DND-41 (cell line): ENCODE measurements around the gene STAT5B.

Experiments used
- CTCF ChIP-seq: IDR thresholded peaks from 2 replicates; pipeline ENCODE4 v1.5.1; 2012; ENCODE audit warnings: borderline replicate concordance, low read length, moderate library complexity, mild to moderate bottlenecking; ENCODE audit not compliant: poor library complexity, severe bottlenecking; ENCODE audit errors: extremely low read depth
- EZH2 ChIP-seq: IDR thresholded peaks from 3 replicates; pipeline ENCODE4 v1.6.1; 2012; ENCODE audit warnings: borderline replicate concordance, low read depth, mild to moderate bottlenecking, moderate library complexity, low read length, inconsistent platforms; ENCODE audit not compliant: severe bottlenecking

- TF ChIP-seq CTCF (no peak), EZH2 (no peak)
Measured at GRCh38 chr17:42210046-42210445, 66.1 kb downstream of the STAT5B start.
